Measurements from ENCODE around the gene AGAP1.

AGAP1 gene

DNA sequence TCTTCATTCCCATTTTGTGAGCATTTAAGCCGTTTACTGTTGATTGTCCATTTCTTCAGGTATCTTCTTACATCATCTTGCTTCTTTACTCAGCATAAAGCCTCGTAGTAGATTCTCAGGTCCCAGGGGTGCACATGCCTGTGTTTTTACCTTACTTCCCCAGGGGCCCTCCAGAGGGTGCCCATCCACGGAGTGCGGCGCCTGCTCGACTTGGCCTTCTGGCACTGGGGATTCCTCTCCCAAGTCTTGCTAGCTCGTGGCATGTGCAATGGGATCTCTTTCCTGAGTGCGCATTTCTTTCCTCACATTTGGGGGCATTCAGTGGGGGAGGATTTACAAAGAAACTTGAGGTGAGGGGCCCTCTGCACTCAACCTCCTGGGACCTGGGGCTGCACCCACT is 148.1 kb downstream of the AGAP1 start:
- DNase-seq: no peak

DNA sequence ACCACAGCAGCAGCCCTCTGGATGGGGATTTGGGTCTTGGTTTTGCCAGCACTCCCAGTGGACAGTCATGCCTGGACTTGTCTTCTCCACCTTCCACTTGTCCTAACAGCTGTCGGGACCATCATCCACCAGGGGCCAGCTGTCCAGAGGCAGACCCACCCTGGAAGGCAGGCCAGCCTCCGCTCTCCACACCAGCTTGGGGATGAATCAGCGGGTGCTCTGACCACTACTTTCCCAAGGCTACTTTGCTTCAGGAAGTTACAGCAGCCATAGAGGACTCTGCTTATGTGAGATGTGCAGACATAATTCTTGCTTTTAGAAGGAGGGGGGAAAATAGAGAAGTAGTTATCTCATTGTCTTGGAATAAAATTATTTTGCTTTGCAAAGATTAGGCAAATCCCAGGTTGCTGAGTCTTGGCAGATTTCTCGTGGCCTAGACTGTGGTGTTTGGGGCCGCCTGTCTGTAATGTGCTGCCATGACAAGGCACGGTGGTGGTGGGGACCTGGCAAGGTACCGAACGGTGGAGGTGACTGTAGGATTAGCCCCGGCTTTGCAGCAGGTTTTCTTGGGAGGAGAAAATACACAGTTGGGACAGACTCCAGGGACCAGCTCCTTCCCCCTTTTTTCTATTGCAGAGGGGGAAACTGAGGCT is 148.7 kb downstream of the AGAP1 start:
- DNase-seq: no peak

DNA sequence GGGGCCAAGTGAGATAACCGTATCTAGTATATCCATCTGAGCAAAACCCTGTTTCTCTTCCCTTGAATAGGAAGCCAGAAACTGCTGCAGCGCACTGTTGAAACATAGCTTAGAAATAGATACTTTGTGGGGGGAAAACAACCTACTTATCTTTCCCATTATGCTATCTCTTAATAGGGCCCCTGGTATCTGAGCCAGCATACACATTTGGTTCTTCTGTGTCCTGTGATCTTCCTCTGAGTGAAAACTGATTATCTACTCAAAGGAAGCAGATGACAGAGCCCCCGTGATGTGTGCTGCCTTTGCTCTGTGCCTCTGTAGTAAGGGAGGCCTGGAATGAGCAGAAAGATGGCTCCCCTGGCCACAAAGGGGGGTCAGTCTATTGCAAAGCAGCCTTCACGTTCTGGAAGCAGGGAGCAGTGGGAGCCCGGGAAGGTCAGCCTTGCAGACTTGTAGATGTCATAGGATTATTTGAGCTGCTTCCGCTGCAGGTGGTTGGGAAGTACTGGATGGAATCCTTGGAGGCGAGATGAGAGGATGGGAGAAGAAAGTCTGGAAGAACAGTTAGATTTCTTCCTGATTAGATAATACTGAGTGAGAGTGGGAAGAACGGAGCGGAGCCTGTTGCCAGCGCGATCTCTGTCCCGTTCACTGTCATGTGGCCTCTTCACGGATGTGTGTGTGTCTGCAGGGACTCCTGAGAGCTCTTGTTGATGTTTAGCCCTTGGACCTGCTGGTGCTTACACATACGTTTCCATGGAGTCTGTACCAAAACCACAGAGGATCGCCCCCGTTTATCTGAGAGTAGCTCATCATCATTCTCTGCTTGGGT is 150.1 kb downstream of the AGAP1 start:
- DNase-seq: no peak

DNA sequence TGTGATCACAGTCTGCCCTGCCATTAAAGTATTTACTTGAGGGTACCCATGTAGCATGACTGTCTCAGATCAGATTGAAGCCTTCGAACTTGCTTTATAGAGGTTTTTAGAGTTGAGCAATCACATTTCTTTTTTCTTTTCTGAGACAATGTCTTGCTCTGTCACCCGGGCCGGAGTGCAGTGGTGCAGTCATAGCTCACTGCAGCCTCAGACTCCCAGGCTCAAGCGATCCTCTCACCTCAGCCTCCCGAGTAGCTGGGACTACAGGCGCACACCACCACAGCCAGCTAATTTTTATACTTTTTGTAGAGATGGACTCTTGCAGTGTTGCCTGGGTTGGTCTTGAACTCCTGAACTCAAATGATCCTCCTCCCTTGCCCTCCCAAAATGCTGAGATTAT is 153.4 kb downstream of the AGAP1 start:
- no peak for DNase-seq

DNA sequence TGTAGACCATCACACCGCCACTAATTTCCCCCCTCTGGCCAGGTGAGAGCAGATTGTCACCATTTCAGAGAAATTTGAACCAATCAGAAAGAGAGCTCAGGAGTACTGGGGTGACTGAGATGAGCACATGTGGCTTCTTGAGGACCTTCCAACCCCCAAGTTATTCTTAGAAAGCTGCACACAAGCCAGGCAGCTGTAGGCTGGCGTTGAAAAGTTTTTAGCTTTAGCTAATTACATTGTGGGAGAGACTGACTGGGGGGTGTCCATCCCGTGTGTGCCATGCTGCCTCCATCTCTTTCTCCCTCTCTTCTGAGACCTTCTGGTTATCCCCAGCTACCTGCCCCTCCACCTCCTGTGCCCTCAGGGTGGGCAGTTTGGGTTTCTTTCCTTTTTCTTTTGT is 154.0 kb downstream of the AGAP1 start:
- no peak for DNase-seq

GRCh38 chr2:235649418-235649817 is 155.6 kb downstream of the AGAP1 start:
- no peak for DNase-seq

GRCh38 chr2:235651643-235652042 is 157.8 kb downstream of the AGAP1 start:
- DNase-seq: no peak

DNA sequence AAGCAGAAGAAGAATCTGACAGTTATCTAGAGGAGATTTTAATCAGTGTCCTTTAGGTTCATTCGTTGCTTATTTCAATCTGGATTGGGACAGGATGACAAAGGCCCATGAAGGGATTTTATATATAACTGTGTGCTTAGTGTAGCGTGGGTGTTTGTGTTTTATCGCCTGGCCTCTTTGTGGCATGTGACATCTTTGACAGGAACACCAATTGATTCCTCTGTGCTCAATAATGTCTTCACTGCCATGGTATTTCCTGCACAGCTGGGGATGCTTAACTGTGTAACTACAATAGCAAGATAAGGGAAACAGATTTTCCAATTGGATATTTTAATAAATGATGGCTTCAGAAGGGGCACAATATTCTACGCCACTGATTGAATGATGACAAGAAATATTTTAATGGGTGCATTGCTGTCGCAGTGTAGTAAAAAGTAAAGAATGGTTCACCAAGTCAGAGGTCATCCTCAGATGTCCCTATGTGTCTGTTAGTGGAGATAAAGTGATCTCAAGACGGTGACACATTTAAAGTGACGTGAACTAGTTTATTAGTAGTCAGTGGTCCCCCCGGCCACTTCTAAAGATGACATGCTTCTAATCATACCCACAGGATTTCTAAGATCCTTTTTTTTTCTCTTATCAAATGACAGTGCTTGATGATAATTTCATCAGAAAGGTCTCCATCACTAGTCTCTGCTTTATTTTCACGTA is 160.4 kb downstream of the AGAP1 start:
- no peak for DNase-seq

- no peak for DNase-seq
Measured at GRCh38 chr2:235658351-235659174, 164.7 kb downstream of the AGAP1 start.

GRCh38 chr2:235659767-235660322 is 166.0 kb downstream of the AGAP1 start:
- DNase-seq: no peak

DNA sequence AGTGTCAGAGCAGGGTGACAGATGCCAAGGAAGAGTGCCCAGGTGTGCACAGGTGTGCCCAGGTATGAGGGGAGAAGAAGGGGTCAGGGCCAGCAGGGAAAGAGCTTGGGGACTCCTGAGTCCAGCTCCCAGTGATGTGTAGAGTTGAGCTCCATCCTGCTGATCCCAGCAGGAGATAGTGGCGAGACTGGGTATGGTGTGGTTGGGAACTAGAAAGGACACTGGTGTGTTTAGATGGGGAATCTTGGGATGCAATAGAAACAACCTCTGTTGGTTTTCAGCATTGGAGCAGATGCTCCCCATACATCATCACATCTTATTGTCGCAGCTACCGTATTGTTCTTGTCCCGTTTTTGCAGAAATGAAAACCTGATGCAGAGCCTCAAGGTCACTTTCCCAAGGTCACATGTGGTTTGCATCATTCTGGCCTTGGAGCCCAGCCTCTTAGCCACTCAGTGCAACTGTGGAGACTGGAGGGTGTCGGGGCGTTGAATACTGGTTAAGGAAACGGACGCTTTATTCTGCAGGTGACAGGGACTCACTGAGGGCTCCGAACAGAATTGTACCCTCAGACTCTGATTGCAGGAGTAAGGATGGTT is 166.7 kb downstream of the AGAP1 start:
- DNase-seq: no peak

- no peak for DNase-seq
Measured at GRCh38 chr2:235661167-235661937, 167.5 kb downstream of the AGAP1 start.

DNA sequence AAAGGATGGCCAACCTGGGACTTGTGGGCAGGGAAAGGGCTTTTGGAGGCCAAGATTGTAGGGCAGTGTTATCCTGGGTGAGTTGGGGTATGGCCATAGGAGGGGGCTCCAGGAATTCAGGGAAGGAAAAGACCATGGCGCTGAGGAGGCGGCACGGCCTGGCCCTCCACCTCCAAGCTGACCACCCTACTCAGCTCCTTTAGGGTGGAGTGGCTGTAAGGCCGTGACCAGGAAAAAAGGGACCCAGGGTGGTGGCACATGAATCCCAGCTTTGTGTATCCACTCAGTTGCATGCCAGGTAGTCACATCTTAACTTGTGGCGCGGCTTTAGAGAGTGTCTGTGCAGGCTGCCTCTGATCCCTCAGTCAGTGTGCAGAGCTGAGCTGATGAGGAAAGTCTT is 168.1 kb downstream of the AGAP1 start:
- no peak for DNase-seq

GRCh38 chr2:235663875-235664274 is 170.0 kb downstream of the AGAP1 start:
- no peak for DNase-seq

GRCh38 chr2:235665661-235666212 is 171.9 kb downstream of the AGAP1 start:
- DNase-seq: no peak

- DNase-seq: no peak
Measured at GRCh38 chr2:235666213-235666781, 172.5 kb downstream of the AGAP1 start.

DNA sequence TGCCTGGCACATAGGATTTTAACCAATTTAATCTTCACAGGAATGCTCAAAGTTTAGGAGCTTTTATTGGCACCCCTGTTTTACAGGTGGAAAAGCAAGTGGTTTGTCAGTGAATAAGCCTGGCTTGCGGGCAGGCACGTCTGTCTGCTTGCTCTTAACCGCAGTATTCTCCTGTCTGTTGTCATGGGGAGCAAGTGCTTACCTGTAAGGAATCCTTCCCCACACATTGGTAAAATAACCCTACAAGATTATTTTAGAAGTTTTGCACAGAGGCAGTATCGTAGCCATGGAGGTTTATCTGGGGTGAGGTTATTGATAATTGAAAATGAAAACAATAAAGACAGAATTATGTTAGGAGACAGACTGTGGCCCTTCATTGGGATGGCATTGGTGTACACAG is 174.9 kb downstream of the AGAP1 start:
- DNase-seq: no peak

- DNase-seq: peak; percentile 18
Measured at GRCh38 chr2:235669269-235669831, 175.5 kb downstream of the AGAP1 start.

DNA sequence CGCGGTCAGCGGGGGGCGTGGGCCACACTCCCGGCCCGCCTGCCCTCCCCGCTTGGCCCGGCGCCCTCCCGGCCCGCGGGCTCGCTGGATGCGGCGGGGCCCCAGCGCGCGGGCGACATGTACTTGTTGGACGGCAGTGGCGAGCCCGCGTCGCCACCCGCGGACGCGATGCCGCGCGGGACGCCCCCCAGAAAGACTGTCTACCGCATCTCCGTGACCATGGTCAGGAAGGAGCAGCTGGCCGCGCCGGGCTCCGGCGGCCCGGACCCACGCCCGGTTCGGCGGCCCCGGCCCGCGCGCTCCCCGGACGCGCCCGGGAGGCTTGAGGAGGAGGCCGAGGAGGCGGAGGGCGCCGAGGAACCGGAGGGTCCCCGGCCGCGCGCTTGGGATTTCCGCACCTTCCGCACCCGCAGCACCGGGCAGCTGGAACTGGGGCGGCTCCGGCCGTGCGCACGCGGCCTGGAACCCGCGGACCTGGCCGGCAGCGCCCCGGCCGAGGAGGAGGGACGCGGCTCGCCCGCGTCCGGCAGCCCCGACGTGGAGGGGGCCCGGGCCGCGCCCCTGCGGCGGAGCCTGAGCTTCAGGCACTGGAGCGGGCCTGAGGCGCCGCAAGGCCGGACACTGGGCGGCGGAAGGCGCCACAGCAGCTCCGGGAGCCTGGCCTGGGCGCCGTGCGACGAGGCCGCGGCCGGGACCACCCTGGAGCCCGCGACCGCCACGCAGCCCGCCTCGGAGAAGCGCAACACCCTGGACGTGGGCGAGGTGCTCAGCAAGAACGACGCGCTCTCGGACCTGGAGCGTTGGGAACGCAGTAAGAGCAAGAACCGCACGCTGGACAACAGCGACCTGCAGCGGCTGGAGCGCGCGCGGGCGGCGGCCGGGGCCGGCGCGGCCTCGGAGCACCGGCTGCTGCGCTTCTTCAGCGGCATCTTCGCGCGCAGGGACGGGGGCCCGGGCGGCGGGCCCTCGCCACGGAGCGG is 176.4 kb downstream of the AGAP1 start:
- no peak for DNase-seq
